ENCODE results near the gene ARHGEF12.

ARHGEF12 gene

DNA sequence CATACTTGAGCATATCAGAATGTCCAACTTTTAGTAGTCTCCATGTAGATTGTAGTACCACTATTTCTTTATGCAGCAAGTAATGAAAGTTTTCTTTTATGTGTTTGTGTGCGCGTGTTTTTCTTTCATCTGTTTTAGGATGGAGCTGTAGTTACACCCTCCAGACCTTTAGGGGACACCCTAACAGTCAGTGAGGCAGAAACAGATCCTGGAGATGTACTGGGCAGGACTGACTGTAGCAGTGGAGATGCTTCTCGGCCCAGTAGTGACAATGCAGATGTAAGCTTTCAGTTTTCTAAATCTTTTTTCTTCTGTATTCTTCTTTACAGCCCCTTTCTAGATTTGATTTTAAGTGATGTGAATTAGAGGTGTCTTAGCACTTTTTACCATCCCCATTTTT lies 95.4 kb downstream of the ARHGEF12 start:
- DNase-seq (ENCODE audit: low spot score): no peak

DNA sequence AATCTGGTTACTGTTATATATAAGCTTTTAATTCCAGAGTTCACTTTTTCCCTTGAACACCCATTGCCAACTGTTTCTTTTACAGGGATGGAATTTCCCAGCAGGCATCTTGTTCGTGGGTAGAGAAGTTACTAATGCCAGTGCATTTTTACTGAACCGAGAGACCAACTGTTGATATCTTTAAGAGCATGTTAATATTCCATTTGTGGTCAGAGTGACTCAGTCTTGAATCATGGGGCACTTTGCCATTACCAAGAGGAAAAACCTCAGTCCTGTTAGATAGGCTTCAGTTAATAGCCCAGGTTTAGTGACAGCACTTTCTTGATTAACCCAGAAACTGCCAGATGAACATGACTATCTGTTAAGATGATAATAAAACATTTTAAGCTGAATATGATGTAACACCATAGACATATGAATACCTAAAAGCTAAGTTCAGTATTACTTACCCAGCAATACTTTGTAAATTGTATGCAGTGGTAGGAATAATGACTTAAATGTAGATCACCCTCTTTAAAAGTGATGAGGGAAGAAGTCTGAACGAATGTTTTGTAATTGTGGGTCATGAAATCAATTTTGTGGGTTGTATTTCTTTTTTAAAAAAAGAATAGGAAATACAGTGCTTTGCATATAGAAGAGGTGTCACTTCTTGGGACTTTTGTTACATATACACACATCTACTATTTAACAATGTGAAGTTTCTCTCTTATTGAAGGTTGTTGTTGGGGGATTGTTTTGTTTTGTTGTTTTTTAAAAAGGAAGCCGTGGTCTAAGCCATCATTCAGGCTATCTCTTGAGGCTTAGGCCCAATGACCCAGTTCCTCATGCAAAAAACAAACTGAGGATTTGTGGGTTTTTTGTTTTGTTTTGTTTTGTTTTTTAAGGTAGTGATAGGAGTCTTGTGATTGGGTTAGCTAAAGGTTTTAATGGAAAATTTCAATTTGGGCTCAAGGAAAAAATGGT lies 96.1 kb downstream of the ARHGEF12 start:
- no peak for DNase-seq (ENCODE audit: low spot score)

DNA sequence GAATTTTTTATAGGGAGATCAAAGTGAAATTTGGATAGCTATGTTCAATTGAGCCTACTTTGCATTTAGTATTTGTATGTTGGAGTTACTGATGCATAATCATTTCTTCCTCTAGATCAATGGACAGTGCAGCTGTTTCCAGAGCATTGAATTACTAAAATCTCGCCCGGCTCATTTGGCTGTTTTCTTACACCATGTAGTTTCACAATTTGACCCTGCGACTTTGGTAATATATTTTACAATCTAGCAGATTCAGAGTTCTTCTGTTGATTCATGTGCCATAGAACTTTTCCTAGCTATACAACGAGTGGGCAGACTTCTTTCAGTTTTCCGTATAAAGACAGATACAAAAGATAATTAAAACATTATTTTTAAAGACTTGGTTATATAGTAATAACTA lies 105.4 kb downstream of the ARHGEF12 start:
- no peak for DNase-seq (ENCODE audit: low spot score)

DNA sequence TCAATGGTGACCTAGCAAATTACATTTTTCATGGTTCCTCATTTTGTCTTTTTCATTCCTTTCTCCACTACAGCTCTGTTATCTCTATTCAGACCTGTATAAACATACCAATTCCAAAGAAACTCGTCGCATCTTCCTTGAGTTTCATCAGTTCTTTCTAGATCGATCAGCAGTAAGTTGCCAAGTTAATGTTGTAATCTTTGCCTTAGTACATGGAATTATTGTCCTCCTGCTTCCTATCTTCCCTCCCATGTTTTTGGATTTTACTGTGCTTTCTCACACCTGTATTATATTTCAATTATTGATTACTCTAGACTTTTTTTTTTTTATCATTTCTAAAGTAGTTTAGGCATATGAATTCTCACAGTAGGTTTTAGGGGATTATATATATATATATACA lies 105.8 kb downstream of the ARHGEF12 start:
- DNase-seq (ENCODE audit: low spot score): no peak

- no peak for DNase-seq (ENCODE audit: low spot score)
Measured at GRCh38 chr11:120446802-120447201, 110.6 kb downstream of the ARHGEF12 start.

DNA sequence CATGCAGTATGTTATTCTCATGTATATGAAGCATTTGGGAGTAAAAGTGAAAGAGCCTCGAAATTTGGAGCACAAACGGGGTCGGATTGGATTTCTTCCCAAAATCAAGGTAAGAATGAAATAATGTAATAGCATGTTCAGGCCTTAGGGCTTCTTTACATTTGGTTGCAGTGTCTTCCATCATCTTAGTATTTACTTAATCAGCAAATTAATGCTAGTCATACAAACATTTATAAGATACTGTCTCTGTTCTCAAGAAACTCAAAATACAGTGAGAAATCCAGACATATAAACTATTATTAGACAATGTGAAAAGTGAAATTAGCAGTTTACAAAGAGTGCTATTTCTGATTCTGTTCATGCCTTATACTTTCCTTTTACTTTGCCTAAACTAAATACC lies 112.0 kb downstream of the ARHGEF12 start:
- DNase-seq (ENCODE audit: low spot score): no peak

GRCh38 chr11:120455487-120455886 lies 119.3 kb downstream of the ARHGEF12 start:
- no peak for DNase-seq (ENCODE audit: low spot score)

GRCh38 chr11:120457996-120458395 lies 121.8 kb downstream of the ARHGEF12 start:
- no peak for DNase-seq (ENCODE audit: low spot score)

- DNase-seq (ENCODE audit: low spot score): no peak
Measured at GRCh38 chr11:120462825-120463224, 126.6 kb downstream of the ARHGEF12 start.

GRCh38 chr11:120465921-120466534 lies 129.8 kb downstream of the ARHGEF12 start:
- no peak for DNase-seq (ENCODE audit: low spot score)

- DNase-seq (ENCODE audit: low spot score): no peak
Measured at GRCh38 chr11:120467627-120468026, 131.4 kb downstream of the ARHGEF12 start.

DNA sequence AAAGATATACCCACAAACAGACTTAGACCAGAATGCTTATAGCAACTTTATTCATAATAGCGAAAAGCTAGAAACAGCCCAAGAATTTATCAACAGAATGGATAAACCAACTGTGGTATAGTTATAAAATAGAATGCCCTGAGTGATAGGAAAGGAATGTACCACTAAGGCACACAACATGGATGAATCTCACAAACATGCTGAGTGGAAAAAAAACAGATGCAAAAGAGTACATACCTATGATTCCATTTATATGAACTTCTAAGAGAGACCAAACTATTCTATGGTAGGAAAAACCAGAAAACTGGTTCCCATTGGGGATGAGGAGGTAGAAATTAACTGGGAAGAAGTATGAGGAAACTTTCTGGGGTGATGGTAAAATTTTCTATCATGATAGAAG lies 134.9 kb downstream of the ARHGEF12 start:
- no peak for DNase-seq (ENCODE audit: low spot score)

GRCh38 chr11:120471994-120472393 lies 135.8 kb downstream of the ARHGEF12 start:
- DNase-seq (ENCODE audit: low spot score): no peak

- DNase-seq (ENCODE audit: low spot score): no peak
Measured at GRCh38 chr11:120473503-120473902, 137.3 kb downstream of the ARHGEF12 start.

- no peak for DNase-seq (ENCODE audit: low spot score)
Measured at GRCh38 chr11:120482149-120482548, 145.9 kb downstream of the ARHGEF12 start.

DNA sequence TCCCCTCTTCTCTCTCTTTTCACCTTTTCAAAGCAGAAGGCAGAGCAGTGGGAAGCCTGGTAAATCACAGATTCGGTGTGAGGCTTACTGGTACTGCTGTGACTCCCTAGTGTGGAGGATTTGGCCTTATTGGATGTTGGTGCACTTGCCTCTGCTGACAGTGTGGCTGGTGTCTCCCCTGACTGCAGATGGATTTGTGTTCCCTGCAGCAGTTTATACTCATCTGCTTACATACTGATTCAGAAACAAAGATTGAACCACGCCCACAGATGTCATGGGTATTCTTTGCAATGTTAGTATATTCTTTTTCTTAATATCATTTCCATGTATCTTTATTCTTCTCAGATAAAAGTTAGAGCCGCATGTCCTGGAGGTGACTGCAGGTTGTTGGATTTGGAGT lies 148.5 kb downstream of the ARHGEF12 start:
- DNase-seq (ENCODE audit: low spot score): no peak

GRCh38 chr11:120486138-120486537 lies 149.9 kb downstream of the ARHGEF12 start:
- no peak for DNase-seq (ENCODE audit: low spot score)

DNA sequence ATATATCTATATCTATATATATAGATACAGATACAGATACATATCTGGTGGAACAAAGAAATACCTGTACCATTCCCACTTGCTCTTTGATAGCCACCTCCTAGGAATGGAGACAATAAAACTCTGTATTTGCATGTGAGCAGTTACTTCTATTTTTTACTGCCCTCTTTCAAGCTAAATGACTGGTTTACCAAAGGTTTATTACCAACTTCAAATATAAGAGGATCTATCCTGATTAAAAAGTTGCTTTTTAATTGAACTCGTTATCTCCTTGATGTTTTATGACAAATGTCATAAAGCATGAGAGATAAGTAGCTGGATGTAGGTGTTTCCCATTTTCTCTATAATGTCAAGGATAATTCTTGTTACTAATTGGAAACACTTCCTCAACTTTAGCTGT lies 153.6 kb downstream of the ARHGEF12 start:
- DNase-seq (ENCODE audit: low spot score): no peak

DNA sequence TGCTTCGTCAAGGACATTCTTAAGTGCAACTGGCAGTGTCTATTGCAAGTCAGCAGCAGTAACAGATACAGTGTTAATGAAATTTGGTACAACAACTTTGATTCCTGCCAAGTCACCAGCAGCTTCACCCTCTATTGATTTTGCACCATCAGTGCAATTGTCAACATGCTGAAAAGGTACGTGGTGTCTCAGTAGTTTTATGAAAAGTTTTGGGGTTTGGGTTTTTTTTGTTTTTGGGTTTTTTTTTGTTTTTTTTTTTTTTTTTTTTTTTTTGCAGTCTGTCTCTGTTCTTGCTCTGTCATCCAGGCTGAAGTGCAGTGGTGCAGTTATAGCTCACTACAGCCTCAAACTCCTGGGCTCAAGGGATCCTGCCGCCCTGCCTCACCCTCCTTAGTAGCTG lies 156.3 kb downstream of the ARHGEF12 start:
- no peak for DNase-seq (ENCODE audit: low spot score)

GRCh38 chr11:120494595-120494994 lies 158.4 kb downstream of the ARHGEF12 start:
- DNase-seq (ENCODE audit: low spot score): no peak

- no peak for DNase-seq (ENCODE audit: low spot score)
Measured at GRCh38 chr11:120499088-120499487, 162.9 kb downstream of the ARHGEF12 start.

GRCh38 chr11:120499859-120500258 lies 163.6 kb downstream of the ARHGEF12 start:
- no peak for DNase-seq (ENCODE audit: low spot score)

GRCh38 chr11:120500414-120501071 lies 164.3 kb downstream of the ARHGEF12 start:
- no peak for DNase-seq (ENCODE audit: low spot score)
